Esophagus squamous epithelium (tissue), 4 donors: ENCODE data around the gene SLC2A6.

Experiments used
- CTCF ChIP-seq, 6 experiments: fragments of 450-650 bp in 4 of 6; fragments of 200-600 bp in 2 of 6; sonication (generic) in 2 of 6; IDR thresholded peaks; one replicate each; pipeline ENCODE4 v1.5.1; 2016 to 2019; ENCODE audit warnings: antibody characterized with exemption in 6 of 6, mild to moderate bottlenecking in 4 of 6, moderate library complexity in 4 of 6
- POLR2A ChIP-seq, 4 donors: fragments of 450-650 bp; IDR thresholded peaks; one replicate each; pipeline ENCODE4 v1.6.1; 2017; ENCODE audit warnings: antibody characterized with exemption in 4 of 4, mild to moderate bottlenecking in 4 of 4, moderate library complexity in 3 of 4

DNA sequence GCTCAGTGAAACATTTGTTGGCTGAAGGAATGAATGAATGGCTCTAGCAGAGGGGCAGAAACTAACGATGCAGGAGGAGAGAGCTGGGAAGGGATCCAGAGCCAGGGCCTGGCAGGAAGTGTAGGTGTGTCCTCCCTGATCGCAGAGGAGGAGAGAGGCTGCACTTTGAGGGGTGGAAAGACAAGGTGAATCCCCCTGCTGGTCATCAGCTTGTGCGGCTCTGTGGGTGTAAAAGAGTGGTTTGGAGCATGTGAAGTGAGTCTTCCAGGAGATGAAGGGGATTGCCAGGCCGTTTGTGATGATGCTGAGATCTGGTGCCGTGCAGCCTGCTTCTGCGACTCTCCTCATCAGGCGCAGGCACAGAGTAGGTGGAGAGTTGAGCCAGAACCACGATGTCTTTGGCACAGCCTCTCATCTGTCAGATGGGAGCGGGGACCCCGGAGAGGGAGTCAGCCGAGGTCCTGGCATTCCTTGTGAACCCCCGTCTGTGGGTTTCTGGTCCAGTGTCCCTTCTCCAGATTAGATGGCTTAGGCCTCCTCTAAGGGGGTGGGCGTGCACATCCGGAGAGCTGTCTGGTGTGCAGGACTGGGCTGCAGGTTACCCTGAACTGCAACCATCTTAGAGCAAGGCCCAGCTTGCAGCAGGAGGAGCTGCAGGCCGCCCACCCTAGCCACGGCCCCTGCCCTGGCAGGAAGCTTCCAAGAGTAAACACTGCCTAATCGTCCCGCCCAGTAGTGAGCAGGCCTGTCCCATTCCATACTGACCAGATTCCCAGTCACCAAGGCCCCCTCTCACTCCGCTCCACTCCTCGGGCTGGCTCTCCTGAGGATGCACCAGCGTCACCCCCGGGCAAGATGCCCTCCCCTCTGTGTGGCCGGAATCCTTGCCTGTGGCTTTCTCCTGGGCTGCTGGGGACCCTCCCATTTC is 57.0 kb downstream of the SLC2A6 start, which contains the start of gene ADAMTS13:
- TF ChIP-seq CTCF (IDR thresholded peaks at IDR 0.05), result no peak
- no peak for TF ChIP-seq POLR2A (IDR thresholded peaks at IDR 0.05)
